Mononuclear cell (primary cell): Measurements from ENCODE around the gene SLC7A8. TPM values are rescaled to one million over a fixed set of nuclear protein-coding genes. Genes with fewer than 3 reads are reported as not detected.
"Not testable (repeated sequence)": the region's sequence is repeated elsewhere in the genome, so short reads cannot be mapped to it uniquely, and the experiment has no call there.

ENCODE experiments used
- H3K27me3 ChIP-seq: 2 replicates; pipeline ENCODE4 v1.6.0; 2011; ENCODE audit warnings: low read length, control low read depth; ENCODE audit not compliant: insufficient read depth
- H3K4me1 ChIP-seq: 2 replicates; pipeline ENCODE4 v1.5.1; 2011; ENCODE audit warnings: mild to moderate bottlenecking, low read length, control low read depth; ENCODE audit not compliant: insufficient read depth
- H3K4me3 ChIP-seq: 2 replicates; pipeline ENCODE4 v1.5.1; 2011; ENCODE audit warnings: mild to moderate bottlenecking, low read length, moderate library complexity
- H3K9me3 ChIP-seq: 2 replicates; pipeline ENCODE4 v1.5.1; 2011; ENCODE audit warnings: low read depth, mild to moderate bottlenecking, control low read depth, low read length
- total RNA-seq: library from RNA; depleted of rRNA; stranded (reverse); fragments of >200 nt; gene quantifications from one replicate; pipeline ENCODE4 v1.2.3, GENCODE V29; 2012

SLC7A8 gene
- total RNA-seq, 1 donor, result 0.21 TPM

- H3K9me3 ChIP-seq, H3K4me3 ChIP-seq, H3K4me1 ChIP-seq, H3K27me3 ChIP-seq: not testable (repeated sequence)
These were observed 13.0 kb upstream of the SLC7A8 start for GRCh38 chr14:23196487-23196886.

- Histone ChIP-seq H3K9me3 (no peaks in the 10 kb centered on the region), H3K4me3 (no peak overlapping the region), H3K4me1 (no peaks in the 10 kb centered on the region), H3K27me3 (no peaks in the 10 kb centered on the region)
These were observed 12.2 kb upstream of the SLC7A8 start for GRCh38 chr14:23195552-23196101.

GRCh38 chr14:23193432-23193831, 10.0 kb upstream of the SLC7A8 start:
- H3K9me3 ChIP-seq, result no peaks in the 10 kb centered on the region
- H3K27me3 ChIP-seq, result no peaks in the 10 kb centered on the region
- no peaks in the 10 kb centered on the region for H3K4me1 ChIP-seq
- H3K4me3 ChIP-seq, result no peak overlapping the region

DNA sequence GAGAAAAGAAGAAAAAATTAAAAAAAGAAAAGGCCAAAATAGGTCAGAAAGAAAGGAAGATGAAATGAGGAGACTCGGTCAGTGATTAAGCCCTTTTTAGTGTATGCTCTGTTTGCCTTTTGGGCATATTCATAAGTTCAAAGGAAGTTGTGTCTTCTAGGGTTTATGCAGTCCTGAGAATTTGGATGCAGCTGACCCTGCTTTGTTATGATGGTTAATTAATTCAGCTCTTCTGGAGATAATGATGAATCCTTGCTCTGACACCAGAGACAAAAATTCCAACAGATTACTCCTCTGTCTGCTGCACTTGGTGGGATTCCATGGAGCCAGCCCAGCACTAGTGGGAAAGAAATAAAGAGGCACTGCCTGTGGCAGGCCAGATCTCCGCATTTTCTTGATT, 4.5 kb upstream of the SLC7A8 start:
- Histone ChIP-seq H3K27me3 (no peaks in the 10 kb centered on the region), H3K9me3 (no peaks in the 10 kb centered on the region), H3K4me1 (peaks cover 7% of the 10 kb centered on the region), H3K4me3 (no peak overlapping the region)

DNA sequence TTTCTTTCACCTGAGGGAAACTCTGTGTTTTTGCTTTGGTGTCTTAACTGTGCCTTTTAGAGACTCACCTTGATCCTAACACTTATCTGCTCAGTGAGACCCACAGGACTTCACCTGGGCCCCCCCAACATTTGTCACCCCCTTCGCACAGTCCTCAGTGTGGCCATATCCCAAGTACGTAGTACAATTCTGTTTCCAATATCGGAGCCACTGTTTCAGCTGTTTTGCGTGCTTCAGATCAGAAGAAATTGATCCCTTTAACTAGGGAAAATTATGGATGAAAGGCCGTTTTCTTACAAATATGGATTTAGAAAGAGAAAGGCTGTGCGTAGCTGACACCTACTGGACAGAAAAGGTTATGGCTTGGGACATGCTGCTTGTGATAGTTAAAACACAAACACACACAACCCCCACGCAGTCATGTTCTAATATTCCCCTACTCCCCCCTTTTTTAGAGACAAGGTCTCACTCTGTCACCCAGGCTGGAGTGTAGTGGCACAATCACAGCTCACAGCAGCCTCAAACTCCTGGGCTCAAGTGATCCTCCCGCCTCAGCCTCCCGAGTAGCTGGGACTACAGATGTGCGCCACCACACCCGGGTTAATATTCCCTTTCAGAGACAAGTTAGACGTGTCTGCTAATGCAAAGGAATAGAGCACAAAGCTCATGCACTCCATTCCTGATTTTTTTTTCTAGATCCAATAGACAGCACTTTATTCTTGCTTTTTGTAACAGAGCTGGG, 3.6 kb upstream of the SLC7A8 start:
- Histone ChIP-seq H3K27me3 (peaks cover 6% of the 10 kb centered on the region), H3K4me3 (no peak overlapping the region), H3K4me1 (peaks cover 16% of the 10 kb centered on the region), H3K9me3 (no peaks in the 10 kb centered on the region)

GRCh38 chr14:23185063-23185462, 1.6 kb upstream of the SLC7A8 start:
- no peak overlapping the region for H3K4me3 ChIP-seq

GRCh38 chr14:23183158-23183470, 346 bp downstream of the SLC7A8 start:
- peaks cover 34% of the 10 kb centered on the region for H3K4me1 ChIP-seq
- no peaks in the 10 kb centered on the region for H3K9me3 ChIP-seq
- peak overlapping the region; percentile 33 for H3K4me3 ChIP-seq

More at GRCh38 chr14:23185063-23185462, 1.6 kb upstream of the SLC7A8 start:
- Histone ChIP-seq H3K9me3 (no peaks in the 10 kb centered on the region), H3K4me1 (peaks cover 26% of the 10 kb centered on the region), H3K27me3 (peaks cover 13% of the 10 kb centered on the region)

DNA sequence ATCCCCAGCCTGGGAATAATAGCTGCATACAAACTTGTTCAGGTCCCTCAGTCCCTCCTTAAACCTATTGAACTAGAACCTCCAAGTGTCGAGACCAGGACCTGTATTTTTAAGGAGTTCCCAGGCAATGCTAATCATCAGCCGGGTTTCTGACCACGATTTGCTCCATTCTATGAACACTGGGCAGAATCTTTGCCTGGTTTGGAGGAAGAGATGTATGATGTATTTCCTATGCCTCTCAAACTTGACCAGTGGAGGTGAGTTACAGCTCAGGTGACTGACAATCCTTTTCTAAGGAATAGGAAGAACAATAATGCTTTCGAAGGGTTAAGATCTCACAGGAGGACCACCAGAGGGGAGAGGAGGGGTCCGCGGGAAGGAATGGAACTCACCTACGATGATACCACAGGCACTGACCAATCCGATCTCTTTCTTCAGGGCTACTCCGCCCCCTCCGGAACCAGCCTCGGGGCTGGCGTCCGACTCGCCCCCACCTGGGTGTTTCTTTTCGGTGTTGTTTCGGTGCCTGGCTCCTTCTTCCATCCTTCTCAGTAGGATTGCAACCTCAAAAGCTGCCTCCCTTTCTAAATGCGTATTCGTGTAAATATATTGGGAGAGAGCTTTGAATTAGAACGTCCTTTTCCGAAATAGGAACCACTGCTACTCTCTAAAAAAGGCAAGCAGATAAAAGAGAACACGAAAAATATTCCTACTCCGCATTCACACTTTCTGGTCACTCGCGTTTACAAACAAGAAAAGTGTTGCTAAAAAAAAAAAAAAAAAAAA, 895 bp downstream of the SLC7A8 start:
- Histone ChIP-seq H3K27me3 (peaks cover 13% of the 10 kb centered on the region), H3K4me1 (peaks cover 34% of the 10 kb centered on the region), H3K4me3 (peak overlapping the region; percentile 33), H3K9me3 (no peaks in the 10 kb centered on the region)

More at GRCh38 chr14:23183158-23183470, 346 bp downstream of the SLC7A8 start:
- peaks cover 13% of the 10 kb centered on the region for H3K27me3 ChIP-seq

GRCh38 chr14:23181946-23182345, 1.5 kb downstream of the SLC7A8 start:
- H3K4me3 ChIP-seq, result peak overlapping the region; percentile 33
- peaks cover 34% of the 10 kb centered on the region for H3K4me1 ChIP-seq
- peaks cover 13% of the 10 kb centered on the region for H3K27me3 ChIP-seq
- H3K9me3 ChIP-seq, result no peaks in the 10 kb centered on the region

GRCh38 chr14:23181453-23181852, 2.0 kb downstream of the SLC7A8 start:
- H3K4me1 ChIP-seq, result peaks cover 34% of the 10 kb centered on the region
- H3K9me3 ChIP-seq, result no peaks in the 10 kb centered on the region
- no peak overlapping the region for H3K4me3 ChIP-seq
- peaks cover 13% of the 10 kb centered on the region for H3K27me3 ChIP-seq

- Histone ChIP-seq H3K9me3 (no peaks in the 10 kb centered on the region), H3K4me1 (peaks cover 40% of the 10 kb centered on the region), H3K4me3 (no peak overlapping the region), H3K27me3 (peaks cover 9% of the 10 kb centered on the region)
These were observed 6.3 kb downstream of the SLC7A8 start for GRCh38 chr14:23177181-23177580.

DNA sequence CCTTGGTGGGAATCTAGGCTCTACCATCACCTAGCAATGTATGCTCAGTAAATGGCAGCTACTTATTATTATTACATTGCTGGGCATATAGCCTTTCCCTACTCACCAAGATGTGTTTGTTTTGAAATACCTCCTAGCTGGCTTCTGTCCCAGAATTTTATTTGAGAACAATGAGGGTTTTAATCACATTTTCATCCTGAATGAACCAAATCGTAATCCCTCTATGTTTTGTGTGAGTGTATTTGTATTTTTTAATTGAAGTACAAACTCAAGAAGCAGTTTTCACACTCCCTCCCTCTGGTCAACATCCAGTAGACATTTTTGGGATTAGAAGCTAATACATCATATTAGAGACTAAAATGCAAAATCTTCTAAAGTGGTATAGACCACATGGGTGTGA, 7.6 kb downstream of the SLC7A8 start:
- H3K4me1 ChIP-seq, result peaks cover 38% of the 10 kb centered on the region
- no peak overlapping the region for H3K4me3 ChIP-seq
- H3K9me3 ChIP-seq, result no peaks in the 10 kb centered on the region
- no peaks in the 10 kb centered on the region for H3K27me3 ChIP-seq

GRCh38 chr14:23174296-23175184, 8.9 kb downstream of the SLC7A8 start:
- Histone ChIP-seq H3K9me3 (no peaks in the 10 kb centered on the region), H3K4me1 (peaks cover 30% of the 10 kb centered on the region), H3K4me3 (no peak overlapping the region)

DNA sequence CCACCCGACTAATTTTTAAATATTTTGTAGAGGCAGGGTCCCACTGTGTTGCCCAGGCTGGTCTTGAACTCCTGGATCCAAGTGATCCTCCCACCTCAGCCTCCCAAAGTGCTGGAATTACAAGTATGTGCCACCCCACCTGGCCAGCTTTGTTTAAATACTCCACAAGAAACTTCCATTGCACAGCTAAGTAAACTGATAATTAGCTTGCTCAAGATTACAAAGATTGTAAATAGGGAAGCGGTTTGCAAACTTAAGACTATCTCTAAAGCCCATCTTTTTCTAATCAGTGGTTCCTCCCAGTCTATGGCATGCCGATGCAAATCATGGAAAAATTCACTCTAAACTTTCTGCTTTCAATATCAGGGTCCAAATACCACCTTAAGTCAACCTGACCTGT, 9.7 kb downstream of the SLC7A8 start:
- no peaks in the 10 kb centered on the region for H3K9me3 ChIP-seq
- H3K4me3 ChIP-seq, result no peak overlapping the region
- H3K4me1 ChIP-seq, result peaks cover 26% of the 10 kb centered on the region
- no peaks in the 10 kb centered on the region for H3K27me3 ChIP-seq

More at GRCh38 chr14:23174296-23175184, 8.9 kb downstream of the SLC7A8 start:
- no peaks in the 10 kb centered on the region for H3K27me3 ChIP-seq

- Histone ChIP-seq H3K27me3 (no peaks in the 10 kb centered on the region), H3K4me3 (no peak overlapping the region), H3K9me3 (no peaks in the 10 kb centered on the region), H3K4me1 (peaks cover 31% of the 10 kb centered on the region)
These were observed 10.4 kb downstream of the SLC7A8 start for GRCh38 chr14:23173031-23173430.
